Fibroblast of upper back skin (primary cell): ENCODE results near the gene GPR152.
"Not testable (repeated sequence)": the region's sequence is repeated elsewhere in the genome, so short reads cannot be mapped to it uniquely, and the experiment has no call there.

ENCODE experiments used
- DNase-seq: peaks from one replicate; pipeline ENCODE4 v3.0.0-alpha.2; 2013

GPR152 gene

DNA sequence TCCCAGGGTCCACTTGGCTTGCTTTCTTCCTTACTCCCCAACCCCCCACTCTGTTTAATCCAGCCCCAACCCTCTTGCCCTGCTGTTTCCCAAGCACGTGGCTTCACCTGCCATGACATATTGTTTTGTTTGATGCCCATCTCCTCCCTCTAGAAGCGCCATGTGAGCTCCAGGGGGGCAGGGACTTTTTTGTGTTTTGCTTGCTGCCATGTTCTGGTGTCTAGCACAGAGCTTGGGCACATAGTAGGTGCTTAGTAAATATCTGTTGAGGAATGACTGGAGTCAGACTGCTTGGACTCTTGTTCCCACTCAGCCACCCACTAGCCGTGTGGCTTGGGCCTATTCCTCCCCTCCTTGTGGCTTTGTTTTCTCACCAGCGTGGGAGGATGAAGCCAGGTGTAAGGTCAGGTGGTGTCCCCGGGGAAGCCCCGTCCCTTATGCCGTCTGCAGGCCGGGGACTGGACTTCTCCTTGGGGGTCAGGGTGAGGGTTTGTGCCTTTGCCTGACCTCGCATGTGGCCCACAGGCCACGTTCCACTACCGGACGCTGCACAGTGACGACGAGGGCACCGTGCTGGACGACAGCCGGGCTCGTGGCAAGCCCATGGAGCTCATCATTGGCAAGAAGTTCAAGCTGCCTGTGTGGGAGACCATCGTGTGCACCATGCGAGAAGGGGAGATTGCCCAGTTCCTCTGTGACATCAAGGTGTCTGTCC, 34.1 kb upstream of the GPR152 start:
- DNase-seq, result no peak

DNA sequence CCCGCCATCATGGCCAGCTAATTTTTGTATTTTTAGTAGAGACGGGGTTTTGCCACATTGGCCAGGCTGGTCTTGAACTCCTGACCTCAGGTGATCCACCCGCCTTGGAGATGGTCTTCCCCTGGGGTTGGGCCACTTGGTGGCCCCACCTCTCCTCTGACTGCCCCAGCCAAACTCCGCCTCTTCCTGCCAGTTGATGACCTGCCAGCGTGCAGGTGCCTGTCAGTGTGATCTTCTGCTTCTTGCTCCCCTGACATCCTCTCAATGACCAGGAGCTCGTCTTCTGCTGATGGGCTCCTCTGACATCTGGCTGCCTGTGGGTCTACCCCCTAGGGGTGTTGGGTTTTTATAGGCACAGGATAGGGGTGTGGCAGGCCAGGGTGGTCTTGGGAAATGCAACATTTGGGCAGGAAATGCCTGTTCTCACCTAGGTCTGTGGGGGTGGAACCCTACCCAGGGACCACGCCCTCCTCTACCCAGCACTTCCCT, 33.4 kb upstream of the GPR152 start:
- DNase-seq, result not testable (repeated sequence)

DNA sequence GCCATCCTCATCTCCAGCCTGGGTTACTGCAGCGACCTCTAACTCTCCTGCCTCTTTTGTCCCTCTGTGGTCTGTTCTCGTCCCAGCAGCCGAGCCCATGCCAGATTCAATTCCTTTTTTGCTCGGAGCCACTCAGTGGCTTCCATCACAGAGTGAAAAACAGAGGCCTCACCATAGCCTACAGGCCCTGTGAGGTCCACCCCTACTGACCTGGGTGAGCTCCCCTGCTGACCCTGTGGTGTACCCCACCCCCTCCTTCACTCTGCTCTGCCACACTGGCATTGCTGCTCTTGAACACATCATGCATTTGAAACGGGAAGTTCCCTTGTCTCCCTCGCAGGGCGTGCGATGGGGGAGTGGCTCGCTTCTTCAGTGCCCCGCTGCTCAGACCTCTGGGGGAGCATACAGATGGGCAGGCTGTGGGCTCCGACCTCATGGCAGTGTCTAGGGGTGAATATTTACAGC, 32.4 kb upstream of the GPR152 start:
- DNase-seq, result no peak

DNA sequence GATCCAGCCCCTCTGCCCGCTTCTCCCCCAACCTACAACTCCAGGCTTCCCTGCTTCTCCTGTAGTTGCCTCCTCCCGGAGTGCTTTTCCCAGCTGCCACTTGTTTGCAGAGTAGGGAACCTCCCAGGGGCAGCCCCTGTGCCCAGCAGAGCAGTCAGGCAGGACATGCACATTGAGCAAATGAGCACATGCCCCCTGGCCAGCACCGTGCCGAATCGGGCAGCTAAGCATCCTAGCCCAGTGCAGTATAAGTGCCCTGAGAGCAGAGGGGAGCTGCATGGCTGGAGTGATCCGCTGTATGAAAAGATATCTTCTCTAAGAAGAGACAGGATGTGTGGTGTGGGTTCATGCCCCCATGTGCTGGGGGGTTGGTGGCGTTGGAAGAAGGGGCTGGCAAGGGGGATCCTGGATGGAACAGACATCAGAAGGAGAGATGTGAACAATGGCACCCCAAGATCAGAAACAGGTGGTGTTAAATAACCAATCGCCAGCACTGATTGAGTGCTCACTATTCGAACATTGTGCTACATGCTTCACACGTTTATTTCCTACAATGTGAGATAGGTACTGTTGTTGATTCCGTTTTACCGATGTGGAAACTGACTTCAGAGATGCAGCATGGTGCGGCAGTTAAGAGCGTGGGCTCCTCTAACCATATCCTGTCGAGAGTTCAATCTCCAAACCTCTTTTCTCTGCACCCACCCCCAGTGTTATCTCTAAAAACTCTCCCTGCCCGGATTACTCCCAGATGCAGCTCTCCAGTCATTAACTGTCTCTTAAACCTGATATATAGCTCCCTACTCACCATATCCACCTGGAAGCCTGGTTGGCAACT, 31.5 kb upstream of the GPR152 start:
- DNase-seq, result no peak

DNA sequence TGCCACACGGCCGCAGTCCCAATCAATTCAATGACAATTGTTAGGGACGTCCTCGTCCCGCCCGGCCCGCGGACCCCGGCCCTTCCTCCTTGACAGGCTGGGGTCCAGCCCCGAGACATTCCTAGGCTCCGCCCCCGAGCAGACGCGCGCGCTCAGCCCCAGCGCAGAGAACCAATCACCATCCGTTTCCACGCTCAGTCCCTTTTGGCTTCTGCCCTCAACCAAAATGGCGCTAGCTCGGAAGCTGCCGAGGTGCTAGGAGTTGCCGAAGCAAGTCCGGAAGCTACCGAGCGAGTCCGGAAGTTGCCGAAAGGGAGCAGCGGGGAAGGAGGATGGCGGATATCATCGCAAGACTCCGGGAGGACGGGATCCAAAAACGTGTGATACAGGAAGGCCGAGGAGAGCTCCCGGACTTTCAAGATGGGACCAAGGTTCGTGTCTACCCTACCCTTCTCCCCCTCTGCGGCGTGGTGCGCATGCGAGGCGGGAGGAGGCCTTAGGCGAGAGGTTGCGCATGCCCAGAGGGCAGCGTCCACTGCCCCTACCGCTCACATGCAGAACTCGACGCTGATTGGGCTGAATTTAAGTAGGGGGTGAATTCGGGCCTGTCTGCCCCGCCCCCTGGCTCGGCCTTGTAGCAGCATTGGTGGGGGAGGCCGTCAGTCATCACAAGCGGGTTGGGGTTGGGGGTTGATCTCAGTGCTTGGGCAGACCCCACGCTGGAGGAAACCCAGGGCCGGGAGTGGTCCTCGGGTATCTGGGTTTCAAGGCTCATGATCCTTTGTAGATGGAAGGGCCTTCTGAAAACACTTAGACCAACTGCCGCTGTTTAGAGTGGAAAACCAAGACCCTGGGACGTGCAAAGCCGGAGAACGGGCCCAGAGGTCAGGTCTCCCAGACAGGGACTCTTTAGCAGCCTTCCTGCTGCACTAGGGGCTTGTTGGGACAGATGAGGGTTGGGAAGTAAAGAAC, 30.6 kb upstream of the GPR152 start, which contains the start of gene AIP:
AIP (plus strand) TSS at position 200 of the 972 bp plus-strand sequence; CDS start at position 333, 133 bp downstream.
- DNase-seq, result peak; percentile 98

DNA sequence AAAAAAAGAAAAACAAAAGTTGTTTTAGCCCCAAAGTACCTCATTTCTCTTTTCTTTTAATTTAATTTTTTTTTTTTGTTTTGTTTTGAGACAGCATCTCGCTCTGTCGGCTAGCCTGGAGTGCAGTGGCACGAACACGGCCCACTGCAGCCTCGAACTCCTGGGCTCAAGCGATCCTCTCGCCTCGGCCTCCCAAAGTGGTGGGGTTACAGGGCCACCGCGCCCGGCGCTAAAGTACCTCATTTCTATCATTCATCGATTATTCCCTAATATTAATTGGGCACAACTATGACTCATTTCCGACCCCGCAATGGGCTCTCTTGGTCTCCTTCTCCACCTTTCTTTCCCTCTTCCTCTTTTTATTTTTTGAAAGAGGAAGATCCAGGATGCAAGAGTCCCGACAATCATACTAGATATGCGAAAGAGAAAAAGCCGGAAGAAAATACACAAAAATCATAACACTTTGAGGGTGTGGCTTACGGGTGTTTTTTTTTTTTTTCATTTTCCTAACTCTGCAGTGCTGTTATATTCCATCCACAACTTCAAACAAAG, 29.8 kb upstream of the GPR152 start:
- DNase-seq, result no peak

DNA sequence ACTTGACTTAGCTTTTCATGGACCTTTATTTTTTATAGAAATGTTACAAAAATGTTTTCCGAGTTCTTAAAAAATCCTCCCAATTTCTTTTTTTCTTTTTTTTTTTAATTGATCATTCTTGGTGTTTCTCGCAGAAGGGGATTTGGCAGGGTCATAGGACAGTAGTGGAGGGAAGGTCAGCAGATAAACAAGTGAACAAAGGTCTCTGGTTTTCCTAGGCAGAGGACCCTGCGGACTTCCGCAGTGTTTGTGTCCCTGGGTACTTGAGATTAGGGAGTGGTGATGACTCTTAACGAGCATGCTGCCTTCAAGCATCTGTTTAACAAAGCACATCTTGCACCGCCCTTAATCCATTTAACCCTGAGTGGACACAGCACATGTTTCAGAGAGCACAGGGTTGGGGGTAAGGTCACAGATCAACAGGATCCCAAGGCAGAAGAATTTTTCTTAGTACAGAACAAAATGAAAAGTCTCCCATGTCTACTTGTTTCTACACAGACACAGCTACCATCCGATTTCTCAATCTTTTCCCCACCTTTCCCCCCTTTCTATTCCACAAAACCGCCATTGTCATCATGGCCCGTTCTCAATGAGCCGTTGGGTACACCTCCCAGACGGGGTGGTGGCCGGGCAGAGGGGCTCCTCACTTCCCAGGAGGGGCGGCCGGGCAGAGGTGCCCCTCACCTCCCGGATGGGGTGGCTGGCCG, 25.0 kb upstream of the GPR152 start:
- DNase-seq, result not testable (repeated sequence)

DNA sequence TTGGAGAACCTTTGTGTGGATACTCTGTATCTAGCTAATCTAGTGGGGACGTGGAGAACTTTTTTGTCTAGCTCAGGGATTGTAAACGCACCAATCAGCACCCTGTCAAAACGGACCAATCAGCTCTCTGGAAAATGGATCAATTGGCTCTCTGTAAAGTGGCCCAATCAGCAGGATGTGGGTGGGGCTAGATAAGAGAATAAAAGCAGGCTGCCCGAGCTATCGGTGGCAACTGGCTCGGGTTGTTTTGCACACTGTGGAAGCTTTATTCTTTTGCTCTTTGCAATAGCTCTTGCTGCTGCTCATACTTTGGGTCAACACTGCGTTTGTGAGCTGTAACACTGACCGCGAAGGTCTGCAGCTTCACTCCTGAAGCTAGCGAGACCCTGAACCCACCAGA, 24.2 kb upstream of the GPR152 start:
- not testable (repeated sequence) for DNase-seq

DNA sequence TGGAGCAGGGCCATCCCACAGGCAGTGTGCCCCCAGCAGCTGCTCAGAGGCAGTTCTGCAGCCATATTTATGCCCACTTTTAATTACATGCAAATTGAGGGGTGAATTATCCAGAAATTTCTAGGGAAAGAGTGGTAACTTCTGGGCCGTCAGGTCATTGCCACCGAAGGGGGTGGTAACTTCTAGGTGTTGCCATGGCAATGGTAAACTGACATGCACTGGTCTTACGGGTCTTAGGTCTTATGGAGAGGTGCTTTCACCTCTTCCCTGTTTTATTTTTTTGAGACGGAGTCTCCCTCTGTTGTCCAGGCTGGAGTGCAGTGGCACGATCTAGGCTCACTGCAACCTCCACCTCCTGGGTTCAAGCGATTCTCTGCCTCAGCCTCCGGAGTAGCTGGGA, 20.4 kb upstream of the GPR152 start:
- DNase-seq, result no peak

DNA sequence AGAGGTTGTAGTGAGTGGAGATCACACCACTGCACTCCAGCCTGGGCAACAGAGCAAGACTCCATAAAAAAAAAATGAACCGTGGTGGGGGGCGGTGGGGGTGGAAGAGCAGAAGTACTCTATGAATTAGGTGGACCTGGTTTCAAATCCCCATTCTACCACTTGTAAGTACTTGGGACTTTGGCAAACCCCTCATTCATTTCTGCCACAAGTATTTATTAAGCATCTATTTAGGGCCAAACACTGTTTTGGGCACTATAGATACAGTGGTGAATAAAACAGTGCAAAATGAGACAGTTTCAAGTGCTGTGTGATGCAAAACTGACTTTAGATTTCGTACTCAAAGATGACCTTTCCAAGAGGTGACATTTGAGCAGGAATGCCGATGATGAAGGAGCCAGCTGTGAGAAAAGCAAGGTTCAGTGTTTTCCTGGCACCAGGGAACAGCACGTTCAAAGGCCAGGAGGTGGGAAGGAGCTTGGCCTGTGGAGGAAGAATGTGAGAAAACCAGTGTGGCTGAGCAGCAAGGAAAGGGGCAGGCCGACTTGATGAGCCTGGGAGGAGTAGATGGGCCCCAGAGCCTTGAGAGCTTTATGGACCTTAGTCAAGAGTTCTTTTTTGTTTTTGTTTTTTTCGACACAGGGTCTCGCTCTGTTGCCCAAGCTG, 17.9 kb upstream of the GPR152 start:
- DNase-seq, result no peak

DNA sequence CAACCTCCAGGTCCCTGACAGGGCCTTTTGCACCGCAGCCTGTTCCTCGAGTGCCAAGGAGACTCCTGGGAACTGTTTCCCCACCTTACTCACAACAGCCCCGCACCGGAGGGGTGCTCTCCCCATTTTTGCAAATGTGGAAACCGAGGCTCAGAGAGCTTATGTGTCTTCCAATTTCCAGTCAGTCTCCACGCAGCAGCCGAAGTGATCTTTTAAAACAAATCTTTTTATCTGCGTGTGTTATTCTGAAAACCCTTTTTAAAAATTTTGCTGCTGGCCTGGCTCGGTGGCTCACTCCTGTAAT, 16.9 kb upstream of the GPR152 start:
- no peak for DNase-seq

DNA sequence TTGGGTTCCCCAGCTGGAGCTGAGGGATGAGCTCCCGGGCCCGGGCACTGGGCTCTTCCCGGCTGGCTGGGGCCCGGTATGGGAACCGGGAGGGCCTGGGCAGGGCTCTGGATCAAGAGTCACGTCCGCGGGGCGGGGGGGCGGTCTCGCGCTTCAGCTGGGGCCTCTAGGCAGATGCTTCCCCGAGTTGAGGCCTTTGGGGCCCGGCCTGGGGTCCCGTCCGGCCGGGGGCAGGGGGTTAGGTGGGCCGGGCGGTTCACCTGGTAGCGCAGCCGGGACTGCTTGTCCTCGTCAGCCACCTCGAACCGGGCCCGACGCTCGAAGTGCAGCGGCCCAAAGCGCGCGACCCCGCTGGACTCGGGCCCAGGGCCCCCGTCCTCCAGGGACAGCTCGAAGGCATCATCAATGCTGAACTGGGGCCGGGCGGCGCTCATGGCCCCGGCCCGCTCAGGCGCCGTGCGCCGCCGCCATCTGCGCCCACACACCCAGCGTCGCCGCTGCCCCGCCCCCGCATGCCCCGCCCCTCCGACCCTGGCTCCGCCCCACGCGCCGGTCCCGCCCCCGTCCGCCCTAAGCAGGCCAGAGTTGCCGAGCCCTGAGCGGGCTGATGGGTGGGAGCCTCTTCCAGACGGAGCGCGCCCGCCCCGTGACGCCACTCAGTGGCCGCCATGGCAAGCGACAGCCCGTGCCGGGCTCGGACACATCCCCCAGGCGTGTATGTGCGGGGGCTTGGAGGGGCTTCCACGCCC, 16.4 kb upstream of the GPR152 start, which contains the start of gene TMEM134:
TMEM134 (minus strand) TSS at position 493 of the 749 bp plus-strand sequence; CDS start at position 434, 59 bp downstream.
- peak; percentile 91 for DNase-seq

DNA sequence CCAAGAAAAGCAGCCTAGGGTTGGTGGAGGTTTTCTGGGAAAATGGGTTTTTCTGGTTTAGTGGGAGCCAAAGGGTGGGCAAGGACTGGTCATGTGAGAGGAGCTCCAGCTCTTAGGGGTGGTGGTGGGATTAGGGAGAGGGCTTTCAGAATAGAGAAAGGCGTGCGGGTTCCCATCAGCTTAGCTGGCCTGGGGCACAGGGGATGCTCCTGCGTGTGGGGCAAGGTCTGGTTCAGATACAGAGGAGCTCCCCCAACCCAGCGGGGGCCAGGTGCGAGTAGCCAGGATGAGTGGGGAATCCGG, 15.9 kb upstream of the GPR152 start:
- DNase-seq, result no peak

DNA sequence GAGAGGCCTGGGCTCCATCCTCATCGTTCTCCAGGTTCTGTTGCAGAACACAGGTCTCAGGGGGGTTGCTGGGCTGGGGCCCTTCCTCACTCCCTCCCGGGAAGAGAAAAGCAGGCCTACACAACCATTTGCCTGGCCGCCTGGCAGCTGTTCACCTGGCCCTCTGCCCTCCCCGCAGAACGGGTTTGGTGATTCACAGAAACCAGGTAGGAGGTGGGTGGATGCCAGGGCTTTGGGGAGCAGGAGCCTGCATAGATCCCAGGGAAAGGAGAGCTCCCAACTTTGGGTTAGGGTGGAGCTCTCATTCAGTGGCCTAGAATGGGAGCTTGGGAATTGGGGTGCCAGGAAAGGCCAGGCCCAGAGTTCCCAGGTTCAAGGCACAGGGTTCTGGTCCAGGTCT, 15.5 kb upstream of the GPR152 start:
- DNase-seq, result peak; percentile 12

DNA sequence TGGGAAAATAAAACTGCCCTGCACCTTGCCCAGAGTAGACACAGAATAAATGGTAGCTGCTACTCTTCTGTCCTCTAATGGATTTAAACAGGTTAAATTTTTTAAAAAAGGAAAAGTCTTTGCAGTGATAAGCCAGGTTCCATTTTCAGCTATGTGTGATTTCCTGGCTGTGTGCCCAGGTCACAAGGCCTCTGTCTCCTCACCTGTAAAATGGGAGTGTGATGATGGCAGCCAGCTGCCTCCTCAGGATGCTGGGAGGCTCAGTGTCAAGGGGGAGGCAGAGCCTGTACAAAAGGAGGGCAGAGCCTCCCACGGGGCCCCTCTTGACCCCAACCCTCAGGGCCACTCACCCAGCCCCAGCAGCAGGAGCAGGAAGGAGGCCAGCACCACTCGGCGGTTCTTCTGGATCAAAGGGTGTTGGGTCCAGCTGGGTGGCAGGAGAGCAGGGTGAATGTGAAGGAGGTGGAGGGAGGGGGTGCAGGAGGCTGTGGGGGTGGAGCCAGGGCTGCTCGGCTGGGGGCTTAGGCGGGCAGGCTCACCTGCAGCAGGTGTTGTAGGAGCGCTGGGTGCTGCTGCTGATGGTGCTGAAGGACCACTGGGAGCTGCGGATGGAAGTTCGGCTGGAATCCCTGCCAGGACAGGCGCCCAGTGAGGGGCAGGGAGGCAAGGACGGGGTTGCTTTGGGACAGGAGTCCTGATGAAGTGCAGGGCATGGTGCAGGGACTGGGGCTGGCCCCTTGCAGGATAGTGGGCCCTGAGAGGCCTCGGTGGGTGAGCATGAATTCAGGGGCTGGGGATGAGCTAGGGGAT, 14.6 kb upstream of the GPR152 start:
- no peak for DNase-seq

DNA sequence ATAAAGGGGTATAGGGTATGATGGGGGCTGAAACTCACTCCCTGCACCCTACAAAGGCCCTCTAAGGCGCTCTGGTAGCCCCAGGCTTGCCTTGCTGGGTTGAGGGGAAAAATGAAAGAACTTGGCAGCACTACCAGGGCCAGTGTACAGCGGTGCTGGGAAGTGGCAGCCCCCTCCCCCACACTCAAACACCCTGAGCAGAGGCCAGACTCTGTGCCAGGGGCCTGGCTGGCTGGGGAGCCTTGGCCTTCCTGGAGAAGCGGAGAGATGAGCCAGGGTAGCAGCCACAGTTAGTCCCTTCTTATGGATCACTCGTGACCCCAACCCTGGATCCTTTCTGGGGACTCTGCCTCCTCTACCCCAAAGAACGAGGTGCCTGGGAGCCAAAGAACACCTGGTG, 13.8 kb upstream of the GPR152 start:
- no peak for DNase-seq

DNA sequence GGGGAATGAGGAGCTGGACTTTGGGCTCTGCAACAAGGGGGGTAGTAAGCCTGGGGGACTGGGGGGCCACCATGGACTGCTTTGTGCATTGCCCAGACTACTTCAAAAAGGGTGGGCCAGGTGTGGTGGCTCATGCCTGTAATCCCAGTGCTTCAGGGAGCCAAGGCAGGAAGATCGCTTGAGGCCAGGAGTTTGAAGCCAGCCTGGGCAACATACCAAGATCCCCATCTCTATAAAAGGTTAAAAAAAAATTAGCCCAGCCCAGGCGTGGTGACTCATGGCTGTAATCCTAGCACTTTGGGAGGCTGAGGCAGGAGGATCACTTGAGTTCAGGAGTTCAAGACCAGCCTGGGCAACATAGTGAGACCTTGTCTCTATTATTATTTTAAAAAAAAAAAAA, 13.0 kb upstream of the GPR152 start:
- peak; percentile 24 for DNase-seq

DNA sequence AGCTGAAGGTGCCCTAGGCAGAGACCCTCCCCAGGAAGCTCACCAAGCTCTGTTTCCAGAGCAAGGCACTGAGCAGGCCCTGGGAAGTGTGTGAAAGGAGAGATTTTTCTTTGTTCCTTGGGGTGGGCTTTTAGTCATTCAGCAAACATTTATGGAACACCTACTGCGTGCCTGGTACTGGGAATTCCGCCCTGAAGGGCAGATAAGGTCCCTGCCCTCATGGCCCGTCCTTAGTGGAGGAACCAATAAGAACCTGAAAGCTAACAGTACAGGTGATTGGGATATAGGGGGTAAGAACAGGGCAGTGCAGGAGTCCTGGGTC, 12.6 kb upstream of the GPR152 start:
- no peak for DNase-seq

DNA sequence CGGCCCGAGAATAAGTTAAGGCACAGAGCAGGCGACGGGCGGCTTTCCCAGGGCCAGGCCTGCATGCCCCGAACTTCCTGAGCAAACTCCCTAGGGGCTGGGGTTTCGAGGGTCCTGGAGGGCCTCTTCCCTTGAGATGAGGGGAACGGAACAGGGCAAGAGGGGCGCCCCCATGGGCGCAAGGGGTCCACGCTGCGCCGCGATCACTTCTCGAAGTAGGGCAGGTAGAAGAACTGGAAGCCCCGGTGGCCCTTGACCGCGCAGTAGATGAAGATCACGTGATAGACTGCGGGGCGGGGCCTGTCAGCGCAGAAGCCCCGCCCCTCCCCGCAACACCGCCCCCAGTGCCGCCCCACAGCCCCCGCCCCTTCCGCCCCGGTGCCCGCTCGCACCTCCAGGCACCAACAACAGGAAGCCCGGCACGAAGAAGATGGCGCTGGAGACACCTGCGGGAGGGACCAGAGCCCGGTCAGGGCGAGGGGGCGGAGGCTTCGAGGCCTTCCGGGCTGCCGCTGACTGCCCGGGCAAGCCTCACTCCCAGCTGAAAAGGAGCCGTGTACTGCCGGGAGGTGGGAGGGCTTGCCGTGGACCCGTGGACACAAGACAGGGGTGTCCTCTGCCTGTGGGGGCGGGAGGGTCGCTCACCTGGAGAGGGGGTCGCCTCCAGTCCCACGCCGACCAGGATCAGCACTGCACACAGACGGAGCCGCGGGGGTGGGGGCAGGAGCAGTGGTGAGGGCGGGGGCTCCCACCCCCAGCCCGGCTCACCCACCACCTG, 12.1 kb upstream of the GPR152 start:
- DNase-seq, result peak; percentile 62
